GM18858 (cell line): ENCODE measurements around the gene XRCC1.
"Not testable (repeated sequence)": the region's sequence is repeated elsewhere in the genome, so short reads cannot be mapped to it uniquely, and the experiment has no call there.

Experiments used
- ATAC-seq: cut with Tn5 transposase; IDR thresholded peaks from one replicate; pipeline ENCODE4 v1.9.1; 2021; ENCODE audit not compliant: unreplicated experiment

Gene XRCC1

DNA sequence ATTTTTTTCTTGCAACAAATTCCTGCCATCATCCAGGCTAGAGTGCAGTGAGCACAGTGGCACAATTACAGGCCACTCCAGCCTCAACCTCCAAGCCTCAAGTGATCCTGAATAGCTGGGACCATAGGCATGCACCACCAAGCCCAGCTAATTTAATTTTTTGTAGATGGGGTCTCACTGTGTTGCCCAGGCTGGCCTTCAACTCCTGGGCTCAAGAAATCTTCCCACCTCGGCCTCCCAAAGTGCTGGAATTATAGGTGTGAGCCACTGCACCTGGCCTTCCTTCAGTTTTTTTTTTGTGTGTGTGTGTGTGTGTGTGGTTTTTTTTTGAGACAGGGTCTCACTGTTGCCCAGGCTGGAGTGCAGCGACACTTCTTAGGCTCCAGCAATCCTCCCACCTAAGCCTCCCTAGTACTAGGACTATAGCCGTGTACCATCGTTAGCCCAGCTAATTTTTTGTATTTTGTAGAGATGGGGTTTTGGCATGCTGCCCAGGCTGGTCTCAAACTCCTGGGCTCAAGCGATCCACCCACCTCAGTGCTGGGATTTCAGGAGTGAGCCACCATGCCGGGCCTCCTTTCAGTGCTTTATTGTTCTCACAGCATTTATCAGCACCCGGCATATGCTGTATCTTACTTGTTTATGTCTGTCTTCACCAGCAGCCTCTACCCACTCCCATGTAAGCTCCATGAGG lies 30.7 kb upstream of the XRCC1 start:
- no peak for ATAC-seq

DNA sequence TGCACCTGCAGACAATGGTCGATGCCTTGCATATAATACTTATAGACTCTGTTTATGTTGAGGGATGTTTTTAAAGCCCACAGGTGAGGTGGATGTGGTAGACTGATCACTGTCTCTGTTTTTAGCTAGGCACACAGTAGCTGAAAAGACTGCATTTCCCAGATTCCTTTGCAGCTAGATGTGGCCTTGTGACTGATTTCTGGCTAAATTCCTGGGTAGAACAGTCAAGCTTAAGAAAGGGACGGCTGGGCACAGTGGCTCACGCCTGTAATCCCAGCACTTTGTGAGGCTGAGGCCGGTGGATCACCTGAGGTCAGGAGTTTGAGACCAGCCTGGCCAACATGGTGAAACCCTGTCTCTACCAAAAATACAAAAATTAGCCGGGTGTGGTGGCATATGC lies 25.0 kb upstream of the XRCC1 start:
- ATAC-seq = not testable (repeated sequence)

DNA sequence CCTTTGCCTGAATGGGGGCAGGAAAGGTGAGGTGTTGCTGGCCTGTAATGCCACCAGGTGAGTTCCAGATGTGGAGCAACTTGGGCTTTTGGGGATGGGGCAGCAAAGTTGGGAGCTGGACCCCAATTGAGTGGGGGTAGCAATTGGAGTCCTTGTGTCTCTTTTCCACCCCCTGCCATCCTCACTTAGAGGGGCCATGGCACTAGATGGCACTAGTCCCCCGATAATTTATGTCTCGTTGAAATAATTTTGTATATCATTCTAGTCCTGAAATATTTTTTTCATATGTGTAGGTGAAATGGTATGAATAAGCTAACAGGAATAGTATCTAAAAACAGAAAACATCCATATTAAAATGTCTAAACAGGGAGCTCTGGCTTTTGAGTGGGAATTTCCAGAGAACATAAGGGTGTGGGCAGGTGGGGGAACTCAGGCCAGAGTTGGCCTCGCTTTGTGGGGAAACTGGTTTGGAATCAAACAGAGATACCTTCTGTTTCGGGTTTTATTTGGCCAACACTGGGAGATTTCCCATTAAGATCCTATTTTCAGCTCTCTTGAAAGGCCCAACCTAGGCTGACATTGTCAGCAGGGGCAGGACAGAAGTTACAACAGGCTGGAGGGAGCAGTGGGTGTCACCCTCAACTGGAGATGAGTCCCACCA lies 24.4 kb upstream of the XRCC1 start:
- no peak for ATAC-seq

DNA sequence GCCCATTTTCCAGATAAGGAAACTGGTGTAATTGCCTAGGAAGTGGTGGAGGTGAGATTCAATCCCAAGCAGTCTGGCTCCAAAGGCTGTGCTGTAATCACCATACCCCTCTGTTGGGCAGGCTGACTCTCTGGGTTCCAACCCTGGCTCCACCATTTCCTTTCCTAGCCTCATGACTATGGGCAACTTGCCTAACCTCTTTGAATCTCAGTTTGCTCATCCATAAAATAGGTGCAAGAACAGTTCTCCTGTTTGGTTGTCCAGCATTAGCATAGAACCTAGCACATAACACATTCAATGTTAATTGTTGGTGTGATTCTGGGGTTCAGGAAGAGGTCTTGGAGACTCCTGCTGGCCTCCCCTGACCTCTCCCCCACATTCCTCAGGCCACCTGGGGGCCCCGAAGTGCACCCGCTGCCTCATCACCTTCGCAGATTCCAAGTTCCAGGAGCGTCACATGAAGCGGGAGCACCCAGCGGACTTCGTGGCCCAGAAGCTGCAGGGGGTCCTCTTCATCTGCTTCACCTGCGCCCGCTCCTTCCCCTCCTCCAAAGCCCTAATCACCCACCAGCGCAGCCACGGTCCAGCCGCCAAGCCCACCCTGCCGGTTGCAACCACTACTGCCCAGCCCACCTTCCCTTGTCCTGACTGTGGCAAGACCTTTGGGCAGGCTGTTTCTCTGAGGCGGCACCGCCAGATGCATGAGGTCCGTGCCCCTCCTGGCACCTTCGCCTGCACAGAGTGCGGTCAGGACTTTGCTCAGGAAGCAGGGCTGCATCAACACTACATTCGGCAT lies 23.3 kb upstream of the XRCC1 start:
- no peak for ATAC-seq

DNA sequence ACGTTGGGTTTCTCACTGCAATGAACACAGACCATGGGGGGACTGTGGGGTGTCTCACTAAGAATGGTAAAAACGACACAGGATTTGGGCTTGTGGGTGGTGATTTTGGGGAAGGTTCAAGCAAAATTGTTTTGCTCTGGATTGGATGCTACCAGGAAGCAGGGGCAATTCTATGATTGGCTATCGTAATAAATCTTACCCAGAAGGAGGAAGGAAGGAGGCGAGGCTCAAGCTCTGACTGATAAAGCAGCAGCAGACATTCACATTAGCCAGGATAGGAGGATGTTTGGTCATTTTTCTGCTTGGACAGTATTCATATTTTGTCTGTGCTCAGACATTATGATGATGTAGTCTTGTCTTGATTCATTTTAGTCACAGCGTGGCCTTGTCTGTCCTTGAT lies 22.5 kb upstream of the XRCC1 start:
- no peak for ATAC-seq

DNA sequence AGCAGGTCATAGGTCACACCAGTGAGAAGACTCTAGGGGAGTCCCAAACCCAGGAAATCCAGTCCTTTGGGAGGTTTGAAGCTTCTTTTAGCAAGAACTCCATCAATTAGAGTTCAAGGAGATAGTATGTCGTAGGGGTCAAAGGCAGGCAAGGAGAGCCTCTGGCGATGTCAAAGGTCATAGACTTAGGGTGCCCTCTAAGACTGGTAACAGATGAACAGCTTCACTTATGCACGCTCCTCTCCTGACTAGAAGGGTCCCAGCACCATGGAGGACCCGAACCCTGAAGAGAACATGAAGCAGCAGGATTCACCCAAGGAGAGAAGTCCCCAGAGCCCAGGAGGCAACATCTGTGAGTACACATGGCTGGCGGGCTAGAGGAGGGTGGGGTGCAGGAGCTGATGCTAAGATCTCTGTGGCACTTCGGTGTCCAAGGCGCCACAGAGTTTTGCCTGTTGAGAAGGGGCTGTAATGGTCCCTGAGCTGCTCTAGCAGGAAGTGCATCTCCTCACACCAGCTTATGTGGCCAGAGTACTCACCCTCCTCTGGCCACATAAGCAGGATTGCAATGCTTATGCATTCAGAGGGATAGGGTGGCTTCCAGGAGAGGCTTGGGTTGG lies 21.6 kb upstream of the XRCC1 start:
- no peak for ATAC-seq

DNA sequence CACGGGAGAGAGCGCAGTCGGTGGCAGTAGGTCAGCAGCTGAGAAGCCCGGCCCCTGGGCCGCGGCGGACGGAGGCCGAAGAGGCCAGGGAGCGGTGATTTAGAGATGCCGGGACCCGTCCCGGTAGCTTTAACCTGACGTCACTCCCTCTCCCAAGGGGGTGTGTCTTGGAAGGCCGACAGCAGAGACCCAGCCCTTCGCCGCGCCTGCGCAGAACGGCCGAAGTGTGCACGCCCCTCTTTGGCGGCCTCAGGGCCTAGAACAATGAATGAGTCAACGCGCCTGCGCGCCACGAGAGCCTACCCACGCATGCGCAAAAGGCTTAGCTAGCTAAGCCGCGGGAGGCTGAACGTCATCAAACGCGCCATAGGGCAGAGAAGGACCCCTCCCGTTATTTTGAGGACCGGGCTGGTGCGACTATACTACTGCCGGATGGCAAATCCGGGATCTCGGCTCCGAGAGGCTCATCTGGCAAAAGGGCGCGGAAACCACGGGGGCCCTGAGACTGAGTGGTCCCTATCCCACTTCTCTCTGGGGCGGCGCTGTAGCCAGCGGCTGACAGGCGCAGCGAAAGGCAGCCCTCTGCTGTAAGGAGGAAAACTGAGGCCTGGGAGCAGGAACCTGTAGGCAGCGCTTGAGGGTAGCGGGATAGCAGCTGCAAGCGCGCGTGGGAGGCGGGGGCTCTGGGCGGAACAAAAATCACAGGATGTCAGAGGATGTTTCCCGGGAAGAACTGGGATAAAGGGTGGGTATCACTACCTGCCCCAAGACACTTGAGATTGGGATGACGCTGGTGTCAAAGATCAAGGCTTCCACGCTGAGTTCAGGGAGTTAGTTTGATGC lies 20.9 kb upstream of the XRCC1 start, which contains the start of the genes IRGQ and ZNF576:
IRGQ (minus strand) TSS at position 136 of the 843 bp plus-strand sequence. CDS start 796 bp downstream, outside the sequence.
ZNF576 (plus strand) TSS at position 597 of the 843 bp plus-strand sequence. CDS start 514 bp downstream, outside the sequence.
- ATAC-seq = peak; percentile 64

DNA sequence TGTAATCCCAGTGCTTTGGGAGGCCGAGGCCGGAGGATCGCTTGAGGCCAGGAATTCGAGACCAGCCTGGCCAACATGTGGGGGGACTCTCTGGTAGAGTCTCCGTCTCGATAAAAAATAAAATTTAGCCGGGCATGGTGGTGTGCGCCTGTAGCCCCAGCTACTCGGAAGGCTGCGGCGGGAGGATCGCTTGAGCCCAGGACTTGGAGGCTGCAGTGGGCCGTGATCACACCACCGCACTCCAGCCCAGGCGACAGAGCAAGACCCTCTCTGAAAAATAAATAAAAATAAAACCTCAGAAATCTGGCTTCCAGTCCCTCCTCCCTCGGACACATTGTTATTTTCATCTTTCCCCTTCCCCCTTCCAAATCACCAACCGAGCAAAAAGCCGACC lies 20.3 kb upstream of the XRCC1 start:
- ATAC-seq = no peak

DNA sequence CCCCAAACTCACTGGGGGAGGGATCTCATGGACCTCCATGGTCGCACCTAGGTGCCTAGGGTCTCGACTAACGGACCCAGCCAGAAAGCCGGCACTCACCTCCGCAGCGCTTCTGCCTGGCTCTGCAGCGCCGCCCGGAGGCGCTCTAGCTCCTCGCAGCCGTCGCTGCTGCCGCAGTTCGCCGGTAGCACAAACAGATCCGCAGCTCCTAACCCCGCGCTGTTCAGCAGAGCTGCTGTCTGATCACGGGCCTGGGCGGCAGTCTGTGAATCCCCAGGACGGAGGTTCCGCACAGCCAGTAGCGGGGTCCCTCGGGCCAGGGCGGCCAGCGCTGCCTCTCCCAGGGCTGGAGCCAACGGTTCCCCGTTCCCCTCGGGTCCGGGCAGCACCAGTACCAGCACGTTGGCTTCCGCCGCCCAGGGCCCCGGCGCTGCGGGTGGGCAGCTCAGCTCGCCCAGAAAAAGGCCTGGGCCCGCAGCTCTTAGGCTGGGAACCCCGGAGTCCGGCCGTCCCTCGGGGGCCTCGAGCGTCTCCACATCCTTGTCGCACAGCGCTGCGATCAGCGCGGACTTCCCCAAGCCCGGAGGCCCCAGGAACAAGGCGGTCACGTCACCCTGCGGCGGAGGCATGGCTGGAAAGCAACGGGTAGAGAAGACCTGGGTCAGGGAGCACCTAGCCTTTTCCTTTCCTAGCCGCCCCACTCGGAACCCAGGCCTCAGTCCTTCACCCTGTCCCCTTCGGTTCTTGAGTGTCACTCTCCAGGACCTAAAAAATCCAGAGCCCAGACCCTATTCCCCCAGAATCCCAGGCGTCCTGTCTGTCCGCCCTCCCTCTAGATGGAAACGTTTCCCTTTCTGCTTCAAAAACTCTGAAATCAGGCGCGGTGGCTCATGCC lies 19.6 kb upstream of the XRCC1 start:
- no peak for ATAC-seq

DNA sequence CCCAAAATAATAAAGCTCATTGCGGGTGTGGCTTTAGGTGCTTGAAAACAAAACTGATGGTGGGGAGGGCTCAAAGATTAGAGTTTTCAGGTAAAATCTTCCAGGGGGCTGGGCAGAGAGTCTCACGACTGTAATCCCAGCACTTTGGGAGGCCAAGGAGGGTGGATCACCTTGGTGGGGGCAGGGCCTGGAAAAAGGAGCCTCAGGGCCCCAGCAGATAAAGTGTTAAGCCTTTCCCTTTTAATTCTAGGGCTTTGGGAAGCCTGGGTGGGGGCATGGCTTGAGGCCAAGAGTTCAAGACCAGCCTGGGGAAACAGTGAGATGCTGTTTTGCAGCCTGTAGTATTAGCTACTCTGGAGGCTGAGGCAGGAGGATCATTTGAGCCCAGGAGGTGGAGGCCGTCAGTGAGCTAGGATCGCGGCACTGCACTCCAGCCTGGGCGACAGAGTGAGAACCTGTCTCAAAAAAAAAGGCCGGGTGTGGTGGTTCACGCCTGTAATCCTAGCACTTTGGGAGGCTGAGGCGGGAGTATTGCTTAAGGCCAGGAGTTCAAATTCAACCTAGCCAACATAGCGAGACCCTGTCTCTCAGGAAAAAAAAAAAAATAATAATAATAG lies 18.9 kb upstream of the XRCC1 start:
- ATAC-seq = no peak

DNA sequence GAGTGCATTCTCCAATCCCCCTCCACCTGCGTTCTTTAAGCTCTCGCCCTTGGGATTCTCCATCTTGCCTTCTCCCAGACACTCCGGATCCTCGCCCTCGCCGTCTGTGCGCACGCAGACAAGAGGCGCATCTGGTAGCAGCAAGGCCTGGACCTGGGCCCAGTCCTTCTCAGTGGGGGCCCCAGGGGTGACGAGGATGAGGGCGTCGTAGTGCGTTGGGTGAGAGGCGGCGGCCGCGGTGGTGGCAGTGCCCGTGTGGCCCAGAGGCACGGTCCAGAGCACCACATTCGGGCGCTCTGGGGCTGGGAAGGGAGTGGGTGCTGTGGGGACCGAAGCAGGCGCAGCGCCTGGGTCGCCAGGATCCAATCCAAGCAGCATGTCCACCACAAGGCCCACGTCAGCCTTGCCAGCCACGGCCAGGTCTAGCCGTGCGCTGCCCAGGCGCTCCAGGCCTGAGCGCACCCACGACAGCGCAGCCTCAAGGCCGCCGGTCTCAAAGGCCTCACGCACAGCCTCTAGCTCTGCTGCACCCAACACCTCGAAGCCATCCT lies 17.5 kb upstream of the XRCC1 start:
- no peak for ATAC-seq

DNA sequence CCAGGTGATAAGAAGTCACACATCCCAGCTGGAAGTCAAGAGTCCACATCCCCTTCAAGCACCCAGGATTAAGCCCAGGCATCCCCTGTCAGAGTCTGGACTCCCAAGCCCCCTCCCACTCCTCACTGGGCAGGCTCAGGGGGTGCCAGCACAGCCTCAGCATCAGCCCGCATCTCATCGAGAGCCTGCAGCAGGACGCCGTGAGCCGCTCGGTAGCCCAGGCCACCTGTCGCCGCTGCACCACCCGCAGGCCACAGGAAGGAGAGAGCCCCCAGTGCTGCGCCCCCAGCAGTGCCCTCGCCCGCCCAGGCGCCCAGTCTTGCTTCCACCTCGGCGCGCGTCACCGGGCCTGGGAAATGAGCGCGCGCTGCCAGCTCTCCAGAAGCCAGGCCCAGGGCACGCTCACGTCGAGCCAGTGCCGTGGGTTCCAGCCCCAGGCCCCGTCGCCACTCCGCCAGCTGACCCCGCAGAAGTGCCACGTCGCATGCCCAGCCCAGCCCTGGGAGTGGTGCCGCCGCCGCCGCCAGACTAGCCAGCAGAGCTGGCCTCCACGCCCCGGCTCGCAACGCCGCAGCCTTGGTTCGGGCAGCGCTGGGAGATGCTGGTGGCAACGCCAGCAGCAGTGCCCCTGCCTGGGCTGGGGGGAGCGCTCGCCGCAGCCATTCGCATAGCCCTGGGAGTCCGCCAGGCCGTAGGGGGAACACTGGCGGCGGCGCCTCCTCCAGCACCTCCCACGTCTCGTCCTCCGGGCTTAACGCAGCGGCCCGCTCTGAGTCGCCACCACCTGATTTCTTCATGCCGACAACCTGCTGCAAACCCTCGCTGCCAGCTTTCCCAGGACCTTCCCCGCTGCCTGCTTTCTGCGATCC lies 16.8 kb upstream of the XRCC1 start:
- no peak for ATAC-seq

DNA sequence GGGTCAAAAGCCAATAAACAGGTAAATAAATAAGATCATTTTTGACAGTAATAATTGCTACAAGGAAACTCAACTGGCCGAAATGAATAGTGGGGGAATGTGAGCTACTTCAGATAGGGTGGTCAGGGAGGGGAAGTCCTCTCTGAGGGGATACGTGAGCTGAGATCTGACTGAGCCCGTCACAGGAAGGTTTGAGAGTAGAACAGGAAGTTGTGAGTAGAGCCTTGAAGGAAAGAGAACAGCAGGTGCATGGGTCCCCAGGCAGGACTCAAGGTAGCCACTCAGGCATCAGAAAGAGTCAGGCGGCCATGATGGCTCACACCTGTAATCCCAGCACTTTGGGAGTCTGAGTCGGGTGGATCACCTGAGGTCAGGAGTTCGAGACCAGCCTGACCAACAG lies 14.4 kb upstream of the XRCC1 start:
- ATAC-seq = no peak

DNA sequence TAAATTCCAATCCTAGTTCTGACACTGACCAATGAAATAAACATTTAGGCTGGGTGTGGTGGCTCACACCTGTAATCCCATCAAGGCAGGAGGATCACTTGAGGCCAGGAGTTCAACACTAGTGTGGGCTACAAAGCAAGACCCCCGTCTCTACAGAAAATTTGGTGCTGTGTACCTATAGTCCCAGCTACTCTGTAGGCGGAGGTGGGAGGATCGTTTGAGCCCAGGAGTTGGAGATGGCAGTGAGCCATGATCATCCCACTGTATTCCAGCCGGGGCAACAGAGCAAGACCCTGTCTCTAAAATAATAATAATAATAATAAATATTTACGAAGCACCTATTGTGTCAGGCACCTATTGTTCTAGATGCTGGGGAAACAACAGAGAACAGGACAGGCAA lies 13.9 kb upstream of the XRCC1 start:
- no peak for ATAC-seq

DNA sequence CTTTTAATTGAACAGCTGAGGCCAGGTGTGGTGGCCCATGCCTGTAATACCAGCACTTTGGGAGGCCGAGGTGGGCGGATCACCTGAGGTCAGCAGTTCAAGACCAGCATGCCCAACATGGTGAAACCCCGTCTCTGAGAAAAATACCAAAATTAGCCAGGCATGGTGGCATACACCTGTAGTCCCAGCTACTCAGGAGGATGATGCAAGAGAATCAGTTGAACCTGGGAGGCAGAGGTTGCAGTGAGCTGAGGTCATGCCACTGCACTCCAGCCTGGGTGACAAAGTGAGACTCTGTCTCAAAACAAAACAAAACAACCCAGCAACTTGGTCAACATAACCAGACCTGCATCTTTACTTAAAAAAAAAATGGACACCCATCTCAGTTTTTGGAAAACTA lies 11.7 kb upstream of the XRCC1 start:
- ATAC-seq = not testable (repeated sequence)

DNA sequence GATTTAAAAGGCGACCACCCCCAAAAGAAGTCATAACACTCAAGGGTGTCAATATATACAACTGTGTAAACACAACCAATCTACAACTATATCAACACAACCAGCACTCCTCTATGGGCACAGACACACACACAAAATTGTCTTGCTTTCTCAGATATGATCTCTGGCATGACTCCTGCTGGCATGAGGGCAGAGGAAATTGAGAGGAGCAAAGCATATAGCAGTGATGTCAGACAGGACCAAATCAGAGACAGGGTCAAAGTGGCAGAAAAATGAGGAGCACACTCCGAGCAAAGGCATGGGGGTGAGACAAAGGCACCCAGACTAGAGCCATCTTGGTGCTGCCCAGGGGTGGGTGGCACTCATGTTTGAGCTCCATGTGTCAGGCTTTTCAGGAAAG lies 11.0 kb upstream of the XRCC1 start:
- no peak for ATAC-seq

DNA sequence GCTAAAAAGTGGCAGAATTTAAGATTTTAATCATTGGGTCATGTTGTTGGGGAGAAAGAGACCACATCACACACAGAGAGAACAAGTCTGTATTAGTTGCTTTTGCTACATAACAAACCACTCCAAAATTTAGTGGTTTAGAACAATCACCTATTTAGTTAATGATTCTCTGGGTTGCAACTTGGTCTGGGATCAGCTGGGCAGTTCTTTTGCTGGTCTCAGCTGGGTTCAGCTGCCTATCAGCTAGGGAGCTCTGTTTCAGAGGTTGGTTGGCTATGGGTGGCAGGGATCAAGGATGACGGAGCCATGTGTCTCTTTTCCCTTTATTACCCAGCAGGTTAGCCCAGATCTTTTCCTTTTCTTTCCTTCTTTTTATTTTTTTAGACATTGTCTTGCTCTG lies 9.2 kb upstream of the XRCC1 start:
- ATAC-seq = no peak

DNA sequence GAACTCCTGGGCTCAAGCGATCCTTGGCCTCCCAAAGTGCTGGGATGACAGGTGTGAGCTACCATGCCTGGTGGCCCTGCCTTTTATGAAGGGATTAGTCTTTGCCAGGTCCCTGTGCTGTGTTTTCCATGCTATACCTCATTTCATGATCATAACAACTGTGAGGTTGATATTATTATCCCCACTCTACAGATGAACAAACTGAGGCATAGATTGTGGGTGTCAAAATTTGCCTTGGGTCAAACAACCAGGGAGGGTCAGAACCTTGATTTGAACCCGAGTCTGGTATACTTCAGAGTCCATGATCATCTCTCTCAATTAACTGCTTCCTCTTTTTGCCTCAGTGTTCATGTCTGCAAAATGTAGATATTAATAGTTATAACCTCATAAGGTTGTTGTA lies 7.2 kb upstream of the XRCC1 start:
- no peak for ATAC-seq
